Heart left ventricle (tissue), 16 donors: ENCODE measurements around the gene CHST11. TPM values are rescaled to one million over a fixed set of nuclear protein-coding genes. Genes with fewer than 3 reads are reported as not detected.
"Not testable (repeated sequence)": the region's sequence is repeated elsewhere in the genome, so short reads cannot be mapped to it uniquely, and the experiment has no call there.

ENCODE experiments used
- ATAC-seq, 4 donors: fragments of 200-7000 bp; cut with Tn5 transposase; one replicate each; pipeline ENCODE4 v1.9.1; 2020 to 2022; ENCODE audit warnings: moderate library complexity in 4 of 4, mild to moderate bottlenecking in 3 of 4, moderate number of reproducible peaks in 1 of 4
- DNase-seq, 5 donors: peaks; one replicate each; pipeline ENCODE4 v3.0.0-alpha.2; 2020
- H3K27ac ChIP-seq, 12 donors: fragments of 200-600 bp; sonication (generic) in 4 of 12; one replicate each; pipeline versions ENCODE4 v1.5.0 to v1.8.0; 2016 to 2022; ENCODE audit warnings: mild to moderate bottlenecking in 2 of 12
- H3K27me3 ChIP-seq, 9 donors: fragments of 200-600 bp; sonication (generic) in 2 of 9; one replicate each; pipeline versions ENCODE4 v1.5.1 to v1.8.0; 2016 to 2022; ENCODE audit warnings: mild to moderate bottlenecking in 3 of 9
- H3K36me3 ChIP-seq, 9 donors: fragments of 200-600 bp; sonication (generic) in 2 of 9; one replicate each; pipeline versions ENCODE4 v1.5.0 to v1.8.0; 2018 to 2022; ENCODE audit warnings: mild to moderate bottlenecking in 2 of 9
- H3K4me1 ChIP-seq, 12 donors: fragments of 200-600 bp; sonication (generic) in 4 of 12; one replicate each; pipeline versions ENCODE4 v1.5.0 to v1.8.0; 2016 to 2022; ENCODE audit warnings: mild to moderate bottlenecking in 3 of 12
- H3K4me3 ChIP-seq, 12 donors: fragments of 200-600 bp; sonication (generic) in 4 of 12; one replicate each; pipeline versions ENCODE4 v1.5.0 to v1.8.0; 2017 to 2022; ENCODE audit warnings: mild to moderate bottlenecking in 9 of 12, moderate library complexity in 4 of 12
- H3K9me3 ChIP-seq, 12 donors: fragments of 200-600 bp; sonication (generic) in 4 of 12; one replicate each; pipeline versions ENCODE4 v1.5.0 to v1.8.0; 2016 to 2022; ENCODE audit warnings: mild to moderate bottlenecking in 1 of 12
- POLR2A ChIP-seq, 2 donors: fragments of 450-650 bp; IDR thresholded peaks; one replicate each; pipeline ENCODE4 v1.6.1; 2017; ENCODE audit warnings: antibody characterized with exemption in 2 of 2, mild to moderate bottlenecking in 2 of 2, moderate library complexity in 2 of 2
- WGBS, 4 donors: extraction: QIAGEN DNeasy Blood & Tissue Kit in 2 of 4; methylation state at CpG; one replicate each; pipeline versions ENCODE4 v1.1.5 to v1.1.7; 2013 to 2018; 5-methylcytosine and 5-hydroxymethylcytosine counted together
- intact Hi-C, 10 donors: fragments of 100-400 bp; cut with DNase I; formaldehyde crosslinking; loops; one replicate each; pipeline versions ENCODE4 v1.11.1 to v1.14.2; 2022
- polyA plus RNA-seq, 2 donors: library from polyadenylated mRNA; stranded (reverse); fragments of 200-250 nt; gene quantifications; one replicate each; pipeline ENCODE4 v1.2.3, GENCODE V29; 2013
- total RNA-seq, 9 donors: library from RNA; depleted of rRNA in 2 of 9; stranded (reverse); fragments of >200 nt in 2 of 9; fragmentation: NEBNext Ultra II Directional in 3 of 9; extraction: Animal tissue kit (Norgen Biotek cat#: 25700) in 3 of 9; gene quantifications; one replicate each; pipeline versions ENCODE4 v1.1.0 to v1.2.4, GENCODE V29; 2016 to 2023
- TF ChIP-seq, protein P1 (sequence below), 12 donors: fragments of 200-600 bp; sonication (generic) in 4 of 12; IDR thresholded peaks; one replicate each; pipeline versions ENCODE4 v1.5.0 to v1.8.0; 2018 to 2022; ENCODE audit warnings: antibody characterized with exemption in 12 of 12, mild to moderate bottlenecking in 5 of 12
- donor health status: ischemic (EF 13 %, LVEDD 7.1; RV severe dilation, severe dysfunction).
- donor health status: healthy with polysubstance abuse.
- donor health status: DM: no; HTN: yes; CAD: no.
- donor health status: DM: no; HTN: no; CAD: no.
- donor health status: ischemic (EF 25% LVEDD 6.9; RV normal size, moderate dysfunction).
- donor health status: ischemic (EF 25% LVEDD 5.7; RV mildly dilated, moderate dysfunction).
- donor health status: healthy.
- donor health status: DM: yes; HTN: yes; CAD: no.
- donor health status: ischemic (EF 35%, LVEDD 5.7; RV mildly dilated, moderate dysfunction).
- donor health status: nonischemic (EF 11% LVEDD 7.7; RV severe dilation, severe dysfunction).
- donor health status: DM: yes; HTN: yes; CAD: no.
- donor health status: PGD.
- donor health status: ischemic (EF 29% LVEDD 5.4; RV normal size, mild dysfunction).
- donor health status: nonischemic (EF 23%, LVEDD 6.1; RV moderate dilation, normal function).

The CHST11 gene
- total and polyA plus RNA-seq, 11 donors: 1.1 to 16.9 (median 3.4) TPM

DNA sequence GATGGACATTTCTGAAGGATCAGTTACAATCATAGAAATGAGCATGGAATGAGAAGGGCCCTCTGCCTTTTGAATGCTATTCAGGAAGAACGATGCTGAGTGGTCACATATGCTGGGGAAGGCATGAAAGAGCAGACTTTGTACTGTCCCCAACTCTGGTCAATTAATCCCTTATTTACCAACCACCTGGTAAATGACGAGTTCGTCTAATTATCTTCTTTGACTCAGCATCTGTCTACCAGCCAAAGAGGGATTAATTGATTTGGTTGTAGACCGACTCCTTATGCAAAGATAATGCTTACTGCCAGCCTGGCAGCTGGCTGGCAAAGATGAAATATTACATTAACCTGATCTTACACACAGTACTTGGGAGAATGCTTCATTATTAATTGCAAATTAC lies 152.2 kb downstream of the CHST11 start:
- no peaks in the 10 kb centered on the region for H3K27me3 ChIP-seq
- H3K9me3 ChIP-seq: no peaks in the 10 kb centered on the region
- ATAC-seq (no peak), DNase-seq (no peak)
- H3K27ac ChIP-seq: no peak overlapping the region
- no peaks in the 10 kb centered on the region for H3K36me3 ChIP-seq
- intact Hi-C loops: loop anchor here in 4 of 10 donors (10.0 kb wide), 1 partner anchor 154 kb away; the partner anchor contains the start of gene CHST11 (in 4 of the 4)
- TF ChIP-seq, protein P1, sequence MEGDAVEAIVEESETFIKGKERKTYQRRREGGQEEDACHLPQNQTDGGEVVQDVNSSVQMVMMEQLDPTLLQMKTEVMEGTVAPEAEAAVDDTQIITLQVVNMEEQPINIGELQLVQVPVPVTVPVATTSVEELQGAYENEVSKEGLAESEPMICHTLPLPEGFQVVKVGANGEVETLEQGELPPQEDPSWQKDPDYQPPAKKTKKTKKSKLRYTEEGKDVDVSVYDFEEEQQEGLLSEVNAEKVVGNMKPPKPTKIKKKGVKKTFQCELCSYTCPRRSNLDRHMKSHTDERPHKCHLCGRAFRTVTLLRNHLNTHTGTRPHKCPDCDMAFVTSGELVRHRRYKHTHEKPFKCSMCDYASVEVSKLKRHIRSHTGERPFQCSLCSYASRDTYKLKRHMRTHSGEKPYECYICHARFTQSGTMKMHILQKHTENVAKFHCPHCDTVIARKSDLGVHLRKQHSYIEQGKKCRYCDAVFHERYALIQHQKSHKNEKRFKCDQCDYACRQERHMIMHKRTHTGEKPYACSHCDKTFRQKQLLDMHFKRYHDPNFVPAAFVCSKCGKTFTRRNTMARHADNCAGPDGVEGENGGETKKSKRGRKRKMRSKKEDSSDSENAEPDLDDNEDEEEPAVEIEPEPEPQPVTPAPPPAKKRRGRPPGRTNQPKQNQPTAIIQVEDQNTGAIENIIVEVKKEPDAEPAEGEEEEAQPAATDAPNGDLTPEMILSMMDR (IDR thresholded peaks at IDR 0.05): no peak
- no peak for TF ChIP-seq POLR2A (IDR thresholded peaks at IDR 0.05)
- WGBS, 4 donors: 92 to 98% (median 96%) methylated on average over 4 of the region's 4 CpGs
- H3K4me1 ChIP-seq: peaks cover 0 to 53% (median 12%) of the 10 kb centered on the region in 12 donors
- no peak overlapping the region for H3K4me3 ChIP-seq

DNA sequence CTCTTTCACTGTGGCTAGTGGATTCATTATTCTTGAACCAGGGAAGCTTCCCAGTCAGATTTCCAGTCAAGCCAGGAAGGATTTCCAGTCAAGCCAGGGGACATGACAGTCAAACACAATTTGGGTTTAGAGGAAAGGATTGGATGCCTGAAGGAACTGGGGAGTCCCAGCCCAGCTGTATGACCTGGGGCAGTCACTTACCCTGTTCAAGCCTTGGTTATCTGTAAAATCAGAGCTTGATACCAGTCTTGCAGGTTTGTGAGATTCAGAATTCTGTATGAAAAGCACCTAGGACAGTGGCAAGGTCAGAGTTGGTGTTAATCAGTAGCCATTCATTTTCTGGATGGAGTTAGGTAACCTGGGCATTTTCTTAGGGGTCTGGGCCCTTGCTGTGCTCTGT lies 152.7 kb downstream of the CHST11 start:
- DNase-seq (no peak), ATAC-seq (no peak)
- Histone ChIP-seq H3K27me3 (no peaks in the 10 kb centered on the region), H3K36me3 (no peaks in the 10 kb centered on the region), H3K9me3 (no peaks in the 10 kb centered on the region), H3K4me3 (no peak overlapping the region), H3K4me1 (peaks cover 0 to 49% (median 7%) of the 10 kb centered on the region in 12 donors), H3K27ac (no peak overlapping the region)
- intact Hi-C loops: loop anchor here in 4 of 10 donors (10.0 kb wide), 1 partner anchor 155 kb away; the partner anchor contains the start of gene CHST11 (in 4 of the 4)
- TF ChIP-seq POLR2A (IDR thresholded peaks at IDR 0.05): no peak
- TF ChIP-seq, protein P1 (IDR thresholded peaks at IDR 0.05): no peak

DNA sequence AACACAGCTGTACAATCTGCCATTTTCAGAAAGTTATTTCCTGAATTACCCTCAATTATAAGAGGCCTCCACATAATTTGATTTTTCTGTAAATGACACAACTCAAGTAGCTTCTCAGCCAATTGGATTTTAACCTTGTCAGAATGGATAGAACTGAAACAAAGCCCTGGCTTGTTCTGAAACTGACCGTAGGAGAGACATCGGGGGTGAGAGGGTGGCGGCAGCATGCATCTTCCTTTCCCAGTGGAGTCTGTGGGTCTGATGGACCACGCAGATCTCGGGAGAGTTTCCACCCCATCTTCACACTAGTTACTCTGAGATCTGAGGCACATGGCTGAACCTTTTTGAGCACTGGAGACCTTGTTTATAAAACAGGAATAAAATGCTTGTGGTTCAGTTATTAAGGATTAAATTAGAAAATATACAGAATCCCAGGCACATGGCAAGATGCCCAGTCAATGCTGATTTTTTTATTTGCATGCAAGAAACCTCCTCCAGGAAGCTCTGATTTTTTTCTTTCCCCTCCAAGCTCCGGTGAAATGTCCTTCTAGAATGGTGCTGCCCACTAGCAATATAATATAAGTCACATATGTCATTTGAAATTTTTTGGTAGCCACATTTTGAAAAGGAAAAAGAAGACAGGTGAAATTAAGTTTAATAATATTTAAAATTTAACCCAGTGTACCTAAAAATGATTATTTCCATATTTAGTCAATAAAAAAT lies 153.9 kb downstream of the CHST11 start:
- H3K27ac ChIP-seq: no peak overlapping the region
- DNase-seq (no peak), ATAC-seq (no peak)
- TF ChIP-seq, protein P1 (IDR thresholded peaks at IDR 0.05): no peak
- no peak for TF ChIP-seq POLR2A (IDR thresholded peaks at IDR 0.05)
- WGBS, 4 donors: 85 to 90% (median 89%) methylated on average over 6 of the region's 6 CpGs
- H3K9me3 ChIP-seq: no peaks in the 10 kb centered on the region
- H3K4me3 ChIP-seq: no peak overlapping the region
- intact Hi-C loops: no loop called here
- H3K27me3 ChIP-seq: no peaks in the 10 kb centered on the region
- peaks cover 0 to 46% (median 5%) of the 10 kb centered on the region in 12 donors for H3K4me1 ChIP-seq
- H3K36me3 ChIP-seq: no peaks in the 10 kb centered on the region

- Histone ChIP-seq H3K4me1 (peaks cover 0 to 39% (median 5%) of the 10 kb centered on the region in 12 donors), H3K4me3 (no peak overlapping the region), H3K27ac (no peak overlapping the region), H3K9me3 (no peaks in the 10 kb centered on the region), H3K36me3 (no peaks in the 10 kb centered on the region), H3K27me3 (no peaks in the 10 kb centered on the region)
- DNase-seq (no peak), ATAC-seq (no peak)
- 96 to 98% (median 97%) methylated on average over 12 of the region's 12 CpGs for WGBS, 4 donors
- intact Hi-C loops: no loop called here
- TF ChIP-seq POLR2A (IDR thresholded peaks at IDR 0.05): no peak
- TF ChIP-seq, protein P1 (IDR thresholded peaks at IDR 0.05): no peak
These were observed 154.9 kb downstream of the CHST11 start for GRCh38 chr12:104611671-104612070.

DNA sequence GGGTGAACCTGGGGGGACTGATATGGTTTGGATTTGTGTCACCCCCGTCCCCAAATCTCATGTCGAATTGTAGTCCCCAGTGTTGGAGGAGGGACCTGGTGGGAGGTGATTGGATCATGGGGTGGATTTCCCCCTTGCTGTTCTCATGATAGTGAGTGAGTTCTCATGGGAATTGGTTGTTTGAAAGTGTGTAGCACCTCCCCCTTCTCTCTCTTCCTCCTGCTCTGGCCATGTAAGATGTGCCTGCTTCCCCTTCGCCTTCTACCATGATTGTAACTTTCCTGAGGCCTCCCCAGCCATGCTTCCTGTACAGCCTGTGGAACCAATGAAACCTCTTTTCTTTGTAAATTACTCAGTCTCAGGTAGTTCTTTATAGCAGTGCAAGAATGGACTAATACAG lies 156.6 kb downstream of the CHST11 start:
- H3K27ac ChIP-seq, H3K4me3 ChIP-seq, ATAC-seq, H3K27me3 ChIP-seq, intact Hi-C loops, H3K9me3 ChIP-seq, H3K36me3 ChIP-seq, DNase-seq: not testable (repeated sequence)
- 94 to 99% (median 96%) methylated on average over 3 of the region's 3 CpGs for WGBS, 4 donors
- peaks cover 0 to 31% (median 5%) of the 10 kb centered on the region in 12 donors for H3K4me1 ChIP-seq
